HG02852 (cell line): Measurements from ENCODE around the gene STRN.
"Not testable (repeated sequence)": the region's sequence is repeated elsewhere in the genome, so short reads cannot be mapped to it uniquely, and the experiment has no call there.

Source experiments
- ATAC-seq: cut with Tn5 transposase; IDR thresholded peaks from one replicate; pipeline ENCODE4 v1.9.1; 2021; ENCODE audit warnings: mild to moderate bottlenecking, moderate library complexity; ENCODE audit not compliant: unreplicated experiment

The STRN gene

DNA sequence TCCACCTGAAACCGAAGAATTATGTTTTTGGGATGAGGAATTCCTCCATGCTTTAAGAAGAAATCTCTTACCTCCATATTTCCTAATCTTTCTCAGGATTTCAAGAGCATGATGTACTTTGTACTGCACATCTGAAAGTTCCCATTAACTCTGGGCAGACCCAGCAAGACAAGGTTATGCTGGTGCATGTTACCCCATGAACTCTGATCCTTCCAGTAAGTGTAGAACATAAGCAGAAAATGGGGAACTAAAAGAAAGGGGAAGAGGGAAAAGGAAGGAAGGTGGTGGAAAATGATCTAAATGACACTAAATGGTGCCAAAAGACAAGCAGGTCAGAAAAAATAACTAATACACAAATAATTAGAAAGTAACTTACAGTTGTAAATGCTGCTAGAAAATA, 50.7 kb downstream of the STRN start:
- no peak for ATAC-seq

- ATAC-seq, result no peak
Measured at GRCh38 chr2:36912695-36913094, 53.6 kb downstream of the STRN start.

DNA sequence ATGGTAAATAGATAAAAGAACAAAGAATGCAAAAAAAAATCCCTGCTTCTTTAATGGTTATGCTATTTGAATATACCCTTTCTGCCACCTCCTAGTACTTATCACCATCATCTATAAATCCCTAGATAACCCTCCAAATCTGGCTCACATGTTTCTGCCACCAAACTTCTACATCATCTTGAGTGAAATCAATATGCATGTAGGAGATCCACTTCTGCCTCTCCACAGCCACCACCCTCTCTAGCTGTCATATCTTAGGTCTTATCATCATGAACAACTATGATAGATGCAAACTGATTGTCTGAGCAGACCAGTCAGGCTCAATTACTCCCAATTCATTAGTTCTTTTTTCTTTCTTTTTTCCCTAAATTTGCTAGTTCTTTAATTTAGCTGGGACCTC, 55.3 kb downstream of the STRN start:
- no peak for ATAC-seq

- ATAC-seq, result no peak
Measured at GRCh38 chr2:36906277-36906676, 60.1 kb downstream of the STRN start.

GRCh38 chr2:36904636-36905035, 61.7 kb downstream of the STRN start:
- no peak for ATAC-seq

DNA sequence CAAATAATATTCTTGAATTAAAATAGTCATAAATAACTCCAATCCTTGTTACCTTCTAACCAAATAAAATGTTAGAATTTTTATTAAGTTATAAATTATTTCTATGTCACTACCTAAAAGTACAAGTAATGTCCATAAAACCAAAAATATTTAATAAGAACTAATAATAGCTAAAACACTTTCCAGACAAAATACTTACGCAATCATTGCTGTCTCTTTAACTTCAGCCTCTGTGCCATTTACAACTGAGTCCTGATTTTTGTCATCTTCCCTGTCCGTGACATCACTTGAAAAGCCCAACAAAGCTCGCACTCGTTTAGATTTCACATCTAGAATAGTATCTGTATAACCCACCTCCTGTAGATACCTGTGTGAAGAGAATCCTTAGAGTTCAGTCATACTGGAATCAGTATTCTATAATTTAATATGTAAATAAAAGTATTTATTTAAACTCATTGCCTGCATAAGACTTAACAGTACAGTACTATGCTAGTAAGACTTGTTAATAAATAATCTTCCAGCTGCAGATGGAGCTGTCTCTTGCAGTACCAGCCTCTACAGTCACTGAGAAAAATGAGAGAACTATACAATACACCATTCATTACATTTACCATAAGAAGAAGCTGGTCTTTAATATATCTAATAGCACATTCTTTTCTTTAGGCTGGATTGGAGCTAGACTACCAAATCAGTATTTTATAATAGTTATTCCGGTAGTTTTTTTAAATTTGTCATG, 63.8 kb downstream of the STRN start:
- ATAC-seq, result no peak

GRCh38 chr2:36892805-36893204, 73.5 kb downstream of the STRN start:
- ATAC-seq, result no peak

GRCh38 chr2:36889795-36890194, 76.5 kb downstream of the STRN start:
- no peak for ATAC-seq

- not testable (repeated sequence) for ATAC-seq
Measured at GRCh38 chr2:36887095-36887494, 79.2 kb downstream of the STRN start.

- no peak for ATAC-seq
Measured at GRCh38 chr2:36886664-36887063, 79.7 kb downstream of the STRN start.

DNA sequence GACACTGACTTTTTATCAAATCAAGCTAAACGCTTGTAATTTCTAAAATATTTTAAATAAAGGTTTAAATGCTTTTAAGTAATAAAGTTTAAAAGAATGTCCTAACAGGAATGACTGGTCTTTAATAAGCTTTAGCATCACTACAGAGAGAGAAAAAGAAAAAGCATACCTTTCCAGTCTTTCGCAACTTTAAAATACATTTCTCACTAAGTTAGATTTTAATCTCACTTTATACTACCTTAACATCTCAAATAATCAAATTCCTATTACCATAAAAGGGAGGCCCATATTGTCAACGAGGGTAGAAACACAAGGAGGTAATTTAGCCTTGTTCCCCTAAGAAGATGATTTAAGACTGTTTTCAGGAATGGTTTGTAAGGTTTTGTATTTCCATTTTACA, 80.7 kb downstream of the STRN start:
- ATAC-seq, result no peak

- ATAC-seq, result no peak
Measured at GRCh38 chr2:36882532-36882931, 83.8 kb downstream of the STRN start.

DNA sequence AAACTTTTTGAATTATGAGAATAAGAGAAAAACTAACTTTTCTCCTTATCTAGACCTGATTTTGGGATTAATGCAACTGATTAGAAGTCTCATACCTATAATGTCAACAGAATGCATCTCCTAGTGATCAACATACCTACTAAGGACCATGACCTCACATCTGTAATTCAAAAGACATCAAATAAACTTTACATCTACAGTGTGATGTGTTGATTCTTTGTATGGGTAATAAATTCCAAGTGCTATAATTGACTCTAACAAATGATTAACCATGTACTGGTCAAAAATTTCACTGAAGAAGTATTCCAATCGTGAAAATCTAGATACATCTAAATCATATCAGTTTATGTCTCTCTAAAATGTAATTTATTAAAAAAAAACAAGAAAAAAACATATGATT, 84.5 kb downstream of the STRN start:
- ATAC-seq, result no peak

DNA sequence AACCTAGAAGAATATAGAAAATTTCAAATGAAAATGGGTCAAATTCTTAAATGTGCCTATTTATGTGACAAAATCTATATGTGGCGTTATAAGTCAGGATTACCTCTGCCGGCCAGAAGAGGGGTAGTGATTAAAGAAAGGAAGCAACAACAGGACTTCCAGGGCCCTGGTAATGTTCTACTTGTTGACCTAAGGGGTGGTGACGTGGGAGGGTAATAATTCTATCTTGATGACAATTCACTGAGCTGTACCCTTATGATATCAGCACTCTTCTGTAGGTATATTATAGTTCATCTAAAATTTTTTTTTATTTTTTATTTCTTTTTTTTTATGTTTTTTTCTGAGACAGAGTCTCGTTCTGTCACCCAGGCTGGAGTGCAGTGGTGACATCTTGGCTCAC, 87.9 kb downstream of the STRN start:
- no peak for ATAC-seq

- ATAC-seq, result peak; percentile 60
Measured at GRCh38 chr2:36871068-36871707, 95.1 kb downstream of the STRN start.

GRCh38 chr2:36869606-36870005, 96.7 kb downstream of the STRN start:
- ATAC-seq, result no peak

DNA sequence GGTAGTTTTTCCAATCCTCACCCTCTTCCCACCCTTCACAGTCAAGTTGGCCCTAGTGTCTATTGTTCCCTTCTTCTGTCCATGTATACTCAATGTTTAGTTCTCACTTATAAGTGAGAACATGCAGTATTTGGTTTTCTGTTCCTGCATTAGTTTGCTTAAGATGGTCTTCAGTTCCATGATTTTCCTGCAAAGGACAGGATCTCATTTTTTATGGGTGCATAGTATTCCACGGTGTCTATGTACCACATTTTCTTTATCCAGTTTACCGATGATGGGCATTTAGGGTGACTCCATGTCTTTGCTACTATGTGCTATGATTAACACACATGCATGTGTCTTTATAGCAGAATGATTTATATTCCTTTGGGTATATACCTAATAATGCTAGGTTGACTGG, 104.4 kb downstream of the STRN start:
- ATAC-seq, result no peak

GRCh38 chr2:36859366-36859792, 107.0 kb downstream of the STRN start:
- peak; percentile 28 for ATAC-seq

DNA sequence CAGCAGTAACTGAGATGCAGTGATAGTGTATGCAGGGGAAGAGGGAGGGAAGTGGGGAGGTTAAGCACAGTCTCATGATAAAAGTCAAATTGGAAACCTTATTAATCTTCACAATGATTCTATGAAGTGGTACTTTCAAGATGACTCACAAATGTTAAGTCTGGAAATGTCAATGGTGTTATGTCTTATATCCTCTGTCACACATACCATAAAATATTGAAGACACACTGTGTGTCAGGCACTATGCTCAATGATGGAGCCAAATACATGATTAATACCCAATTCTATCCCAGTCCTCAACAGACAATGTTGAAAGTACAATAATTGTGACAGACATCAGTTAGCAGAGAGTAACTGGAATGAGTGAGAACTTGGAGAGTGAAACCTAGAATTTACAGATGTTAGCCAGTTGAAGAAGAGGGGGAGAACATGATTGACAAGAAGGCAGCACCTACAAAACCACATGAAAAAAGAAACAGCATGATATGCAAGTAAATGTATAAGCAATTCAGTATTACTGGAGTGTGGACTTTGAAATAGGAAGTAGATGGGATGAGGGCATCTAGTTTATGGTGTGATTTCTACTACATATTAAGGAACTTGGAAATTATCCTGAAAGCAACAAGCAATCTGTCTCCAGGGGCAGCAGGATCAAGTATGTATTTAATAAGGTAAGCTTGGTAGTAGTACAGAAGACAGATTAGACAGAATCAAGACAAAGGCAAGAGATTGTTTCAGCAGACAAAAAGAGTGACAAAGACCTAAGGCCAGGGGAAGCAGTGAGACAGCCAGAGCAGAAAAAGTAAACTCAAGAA, 107.6 kb downstream of the STRN start:
- peak; percentile 65 for ATAC-seq

DNA sequence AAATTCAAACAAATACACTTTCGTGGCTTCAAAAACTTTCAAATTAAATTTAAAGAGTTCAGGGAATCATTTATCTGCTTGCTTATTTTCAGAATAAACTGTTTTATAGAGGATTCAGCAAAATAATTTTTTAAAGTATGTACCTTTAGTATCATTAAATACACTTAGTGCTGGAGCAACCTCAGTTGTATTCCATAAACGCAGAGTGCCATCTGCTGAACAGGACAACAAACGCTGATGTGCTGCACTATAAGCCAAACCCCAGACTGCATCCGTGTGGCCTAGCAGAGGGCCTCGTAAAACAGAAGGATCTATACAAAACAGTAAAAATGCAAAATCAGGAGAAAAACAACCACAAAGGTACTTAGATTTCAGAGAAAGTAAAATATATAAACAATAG, 108.6 kb downstream of the STRN start:
- ATAC-seq, result no peak

- ATAC-seq, result no peak
Measured at GRCh38 chr2:36855429-36855828, 110.9 kb downstream of the STRN start.

DNA sequence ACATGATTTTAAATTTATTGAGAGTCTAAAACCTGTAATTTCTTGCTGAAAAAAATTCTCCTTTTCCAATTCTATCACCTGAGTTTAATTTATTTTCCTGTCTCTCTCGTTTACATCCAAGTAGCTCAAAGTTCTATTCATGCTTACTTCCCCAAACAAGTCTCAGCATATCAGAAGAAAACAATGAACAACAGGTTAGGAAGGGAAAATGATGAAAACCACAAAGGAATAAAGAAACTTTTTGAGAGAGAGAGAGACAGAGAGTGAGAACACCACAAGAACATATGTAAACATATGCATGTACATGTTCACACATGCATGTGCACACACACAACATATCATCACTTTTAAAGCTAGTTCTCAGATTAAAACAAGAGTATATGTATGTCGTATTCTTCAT, 112.1 kb downstream of the STRN start:
- no peak for ATAC-seq
